Right kidney (tissue), 9 donors: ENCODE data around the gene UQCC3.
"Not testable (repeated sequence)": the region's sequence is repeated elsewhere in the genome, so short reads cannot be mapped to it uniquely, and the experiment has no call there.

Source experiments
- DNase-seq: peaks from one replicate; pipeline ENCODE4 v3.0.0-alpha.2; 2016
- long read RNA-seq, 8 donors: transcript quantifications; one replicate each; lab custom pipeline, GENCODE V29; 2026

UQCC3 gene
- long read RNA-seq, donor 1, transcript UQCC3-201 (2 exons, 1,947 nt): major isoform, 65 of 394 reads
- long read RNA-seq, donor 1, partial matches to known transcripts: 291 of 394 reads
- long read RNA-seq, donor 1, other reads (novel, unspliced or antisense): 38 of 394 reads
- long read RNA-seq, donor 2, transcript UQCC3-201 (2 exons, 1,947 nt): major isoform, 43 of 43 reads
- long read RNA-seq, donor 2, partial matches to known transcripts: 0 of 43 reads
- long read RNA-seq, donor 2, other reads (novel, unspliced or antisense): 0 of 43 reads
- long read RNA-seq, donor 3, transcript UQCC3-201 (2 exons, 1,947 nt): major isoform, 23 of 23 reads
- long read RNA-seq, donor 3, partial matches to known transcripts: 0 of 23 reads
- long read RNA-seq, donor 3, other reads (novel, unspliced or antisense): 0 of 23 reads
- long read RNA-seq, donor 4, transcript UQCC3-201 (2 exons, 1,947 nt): major isoform, 26 of 26 reads
- long read RNA-seq, donor 4, partial matches to known transcripts: 0 of 26 reads
- long read RNA-seq, donor 4, other reads (novel, unspliced or antisense): 0 of 26 reads
- long read RNA-seq, donor 5, transcript UQCC3-201 (2 exons, 1,947 nt): major isoform, 52 of 52 reads
- long read RNA-seq, donor 5, partial matches to known transcripts: 0 of 52 reads
- long read RNA-seq, donor 5, other reads (novel, unspliced or antisense): 0 of 52 reads
- long read RNA-seq, donor 6, transcript UQCC3-201 (2 exons, 1,947 nt): major isoform, 39 of 239 reads
- long read RNA-seq, donor 6, partial matches to known transcripts: 147 of 239 reads
- long read RNA-seq, donor 6, other reads (novel, unspliced or antisense): 53 of 239 reads
- long read RNA-seq, donor 7, transcript UQCC3-201 (2 exons, 1,947 nt): major isoform, 61 of 67 reads
- long read RNA-seq, donor 7, partial matches to known transcripts: 6 of 67 reads
- long read RNA-seq, donor 7, other reads (novel, unspliced or antisense): 0 of 67 reads
- long read RNA-seq, donor 8, transcript UQCC3-201 (2 exons, 1,947 nt): major isoform, 29 of 29 reads
- long read RNA-seq, donor 8, partial matches to known transcripts: 0 of 29 reads
- long read RNA-seq, donor 8, other reads (novel, unspliced or antisense): 0 of 29 reads

- peak; percentile 96 for DNase-seq
Measured at GRCh38 chr11:62671608-62672389, at the start of gene UQCC3, which contains the start of gene LBHD1. Gene UQCC3 (plus strand): TSS chr11:62671673. CDS start chr11:62671746, 73 bp downstream. Gene LBHD1 (minus strand): TSS chr11:62672267. CDS start chr11:62670031, 2,236 bp downstream.

DNA sequence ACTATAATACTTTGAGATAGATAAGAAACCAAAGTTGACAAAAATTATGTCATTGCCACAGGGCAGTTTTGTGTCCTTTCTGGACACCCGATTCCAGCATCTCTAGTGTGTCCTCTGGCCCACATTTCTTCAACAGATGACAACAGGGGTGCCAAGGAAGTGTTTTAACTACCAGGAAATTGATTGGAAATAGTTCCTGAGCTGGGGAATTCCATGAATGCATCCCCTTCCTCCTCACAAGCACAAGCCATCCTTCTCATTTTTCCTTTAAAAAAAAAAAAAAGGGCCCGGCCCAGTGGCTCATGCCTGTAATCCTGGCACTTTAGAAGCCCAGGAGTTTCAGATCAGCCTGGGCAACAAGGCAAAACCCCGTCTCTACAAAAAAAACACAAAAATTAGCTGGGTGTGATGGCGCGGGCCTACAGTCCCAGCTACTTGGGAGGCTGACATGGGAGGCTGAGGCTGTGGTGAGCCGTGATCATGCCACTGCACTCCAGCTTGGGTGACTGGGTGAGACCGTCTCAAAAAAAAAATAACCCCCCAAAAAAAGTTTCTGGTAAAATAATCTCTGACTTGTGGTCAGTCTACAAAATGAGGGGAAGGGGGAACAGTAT is 48.9 kb upstream of the UQCC3 start:
- no peak for DNase-seq

DNA sequence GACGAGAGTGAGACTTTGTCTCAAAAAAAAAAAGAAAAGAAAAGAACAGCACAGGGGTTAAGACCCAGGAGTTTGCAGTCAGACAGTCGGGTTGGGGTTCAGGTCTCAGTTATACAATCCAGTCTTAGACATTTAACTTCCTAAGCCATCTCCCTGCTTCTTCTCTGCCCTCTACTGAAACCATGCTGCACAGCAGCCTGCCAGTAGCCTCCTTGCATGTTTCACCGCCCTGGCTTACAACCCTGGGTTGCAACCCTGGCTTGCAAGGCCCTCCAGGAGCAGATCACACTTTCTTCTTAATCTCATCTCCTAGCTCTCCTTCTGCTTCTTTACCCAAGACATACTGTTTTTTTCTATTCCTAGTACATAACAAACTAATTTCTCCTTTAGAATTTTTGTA is 43.8 kb upstream of the UQCC3 start:
- no peak for DNase-seq

DNA sequence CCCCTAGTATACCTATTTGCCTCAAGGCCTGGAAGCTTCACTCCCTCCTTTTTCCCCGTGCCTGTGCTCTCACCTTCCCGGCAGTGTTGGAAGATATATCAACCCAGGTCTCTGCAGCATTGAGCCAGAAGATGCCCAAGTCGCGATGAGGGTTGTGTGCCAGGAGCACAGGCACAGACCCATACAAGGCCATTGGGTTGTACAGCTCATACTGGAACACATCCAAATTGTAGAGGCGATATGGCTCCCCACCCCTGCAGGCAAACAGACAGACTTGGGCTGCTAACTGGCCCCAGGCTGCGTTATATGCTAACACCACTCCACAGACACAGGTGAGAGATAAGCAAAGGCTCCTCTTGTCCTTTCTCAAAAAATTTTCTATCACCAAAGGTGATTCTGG is 39.0 kb upstream of the UQCC3 start:
- DNase-seq: no peak

DNA sequence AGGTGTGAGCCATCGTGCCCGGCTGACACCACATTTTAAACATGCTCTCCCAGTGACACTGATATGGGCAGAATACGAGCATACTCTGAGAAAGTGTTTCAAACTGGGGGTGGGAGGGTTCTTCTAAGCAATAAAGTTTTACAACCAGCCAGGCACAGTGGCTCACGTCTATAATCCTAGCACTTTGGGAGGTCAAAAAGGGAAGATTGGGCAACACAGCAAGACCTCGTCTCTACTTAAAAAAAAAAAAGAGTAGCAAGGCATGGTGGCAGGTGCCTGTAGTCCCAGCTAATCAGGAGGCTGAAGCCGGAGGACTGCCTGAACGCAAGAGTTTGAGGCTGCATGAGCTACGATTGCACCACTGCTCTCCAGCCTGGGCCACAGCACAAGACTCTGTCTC is 27.3 kb upstream of the UQCC3 start:
- no peak for DNase-seq

- DNase-seq: no peak
Measured at GRCh38 chr11:62645671-62645945, 25.9 kb upstream of the UQCC3 start.

- peak; percentile 91 for DNase-seq
Measured at GRCh38 chr11:62645946-62646824, 25.3 kb upstream of the UQCC3 start, which contains the start of gene GANAB. Gene GANAB (minus strand): TSS chr11:62646613. CDS start chr11:62646599, 14 bp downstream.

DNA sequence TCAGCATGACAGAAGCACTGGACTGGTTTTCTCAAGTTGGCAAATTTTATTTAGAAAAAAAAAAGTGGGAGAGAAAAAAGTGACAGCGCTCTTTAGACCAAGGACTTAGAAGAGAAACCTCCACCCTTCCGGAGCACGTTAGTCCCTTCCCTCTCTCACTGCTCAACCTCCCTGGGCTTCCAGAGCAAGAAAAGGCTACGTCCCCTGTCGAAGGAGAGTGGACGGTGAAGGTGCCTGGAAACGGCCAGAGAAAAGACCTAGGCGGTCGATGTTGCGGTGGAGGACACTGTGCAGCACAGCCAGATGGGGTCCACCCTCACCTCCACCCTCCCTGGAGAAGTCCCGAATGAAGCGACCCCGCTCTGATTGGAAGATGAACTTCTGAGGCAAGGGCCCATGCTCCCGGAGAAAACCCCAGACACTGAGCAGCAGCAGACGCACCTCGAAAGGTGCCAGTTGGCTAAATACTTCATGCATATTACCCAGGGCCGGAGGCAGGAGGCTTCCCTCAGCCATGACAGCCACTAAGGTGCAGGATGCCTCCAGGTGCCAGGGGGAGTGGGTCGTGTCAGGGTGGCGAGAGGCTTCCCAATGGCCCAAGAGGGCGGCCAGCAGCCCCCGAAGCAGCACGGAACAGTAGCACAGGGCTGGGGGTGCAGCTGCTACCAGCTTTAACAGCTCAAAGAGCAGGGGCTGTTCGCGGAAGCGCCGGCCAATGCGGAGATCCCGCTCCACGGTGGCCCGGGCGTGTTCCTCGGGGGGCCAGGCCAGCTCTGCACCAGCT is 24.5 kb upstream of the UQCC3 start:
- no peak for DNase-seq

- DNase-seq: no peak
Measured at GRCh38 chr11:62647609-62648005, 23.9 kb upstream of the UQCC3 start.

DNA sequence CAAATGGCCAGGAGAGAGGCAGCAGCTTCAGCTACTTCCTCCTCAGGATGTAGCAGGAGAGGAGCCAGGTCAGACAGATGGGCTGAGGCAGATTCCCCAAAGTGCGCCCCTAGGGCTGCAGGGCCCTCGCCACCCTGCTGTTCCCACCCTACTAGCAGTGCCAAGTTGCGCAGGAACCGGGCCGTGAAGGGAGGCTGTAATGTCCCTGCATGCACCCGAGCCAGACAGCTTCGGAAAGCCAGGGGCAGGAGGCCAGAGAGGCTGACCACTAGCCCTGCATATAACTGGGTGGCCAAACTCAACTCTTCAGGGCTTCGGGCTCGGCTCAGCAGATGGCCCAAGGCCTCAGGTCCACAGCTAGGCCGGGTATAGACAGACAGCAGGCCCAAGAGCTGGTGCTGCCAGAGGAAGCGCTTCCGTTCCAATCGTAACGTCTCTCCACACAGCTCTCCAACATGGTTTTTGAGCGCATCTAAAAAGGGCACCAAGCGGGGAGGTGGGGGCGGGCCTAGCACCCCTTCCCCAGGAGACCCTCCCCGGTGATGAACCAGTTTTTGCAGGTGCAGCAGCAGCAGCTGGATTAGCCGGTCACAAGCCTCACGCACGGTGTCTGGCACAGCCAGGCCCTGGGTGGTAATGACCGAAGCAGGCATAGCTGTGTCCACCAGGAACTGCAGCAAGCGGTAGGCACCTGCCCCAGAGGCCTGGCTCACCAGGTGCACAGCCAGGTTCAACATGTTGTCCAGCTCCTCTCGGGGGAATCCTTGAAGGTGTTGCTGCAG is 23.1 kb upstream of the UQCC3 start:
- DNase-seq: no peak

GRCh38 chr11:62648967-62649364 is 22.5 kb upstream of the UQCC3 start:
- DNase-seq: no peak

- no peak for DNase-seq
Measured at GRCh38 chr11:62649486-62649885, 22.0 kb upstream of the UQCC3 start.

- not testable (repeated sequence) for DNase-seq
Measured at GRCh38 chr11:62650283-62650682, 21.2 kb upstream of the UQCC3 start.

DNA sequence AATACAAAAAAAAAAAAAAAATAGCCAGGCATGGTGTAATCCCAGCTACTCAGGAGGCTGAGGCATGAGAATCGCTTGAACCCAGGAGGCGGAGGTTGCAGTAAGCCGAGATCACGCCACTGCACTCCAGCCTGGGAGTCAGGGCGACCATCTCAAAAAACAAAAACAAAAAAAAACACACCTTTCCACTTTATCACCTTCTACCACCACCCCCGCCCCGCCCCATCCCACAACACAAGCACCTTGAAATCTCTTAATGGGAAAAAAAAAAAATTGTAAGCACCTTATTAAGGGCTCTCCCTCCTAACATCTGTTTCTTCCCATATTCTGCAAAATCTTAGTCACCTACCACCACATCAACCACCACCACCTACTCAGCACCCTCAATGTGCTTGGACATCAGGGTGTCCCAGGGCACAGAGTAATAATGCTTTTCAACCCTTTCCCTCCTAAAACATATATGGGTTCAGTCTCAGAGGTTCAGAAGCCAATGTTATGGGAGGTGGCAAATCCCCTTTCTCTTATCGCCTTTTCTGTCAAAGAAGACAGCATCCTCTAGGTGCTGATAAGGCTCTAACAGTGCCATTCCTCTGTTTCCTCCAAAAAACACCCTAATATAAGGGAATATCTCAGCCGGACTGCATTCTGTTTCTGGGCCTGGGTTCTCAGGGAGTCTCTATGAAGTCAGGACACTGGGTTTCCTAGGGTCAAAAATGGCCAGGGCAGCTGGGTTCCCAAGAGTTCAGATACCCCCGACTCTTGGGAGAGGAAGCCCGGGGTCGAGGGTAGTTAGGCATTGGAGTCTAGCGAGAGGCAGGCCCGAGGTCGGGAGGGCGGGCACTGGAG is 19.1 kb upstream of the UQCC3 start:
- DNase-seq: no peak

- no peak for DNase-seq
Measured at GRCh38 chr11:62654297-62654696, 17.2 kb upstream of the UQCC3 start.

GRCh38 chr11:62656796-62657429 is 14.6 kb upstream of the UQCC3 start:
- no peak for DNase-seq

- DNase-seq: no peak
Measured at GRCh38 chr11:62664405-62665074, 6.9 kb upstream of the UQCC3 start.
